GM18508 (cell line): ENCODE results near the gene FAAP100.

Experiments
- ATAC-seq: cut with Tn5 transposase; IDR thresholded peaks from one replicate; pipeline ENCODE4 v1.9.1; 2021; ENCODE audit warnings: moderate number of reproducible peaks; ENCODE audit not compliant: insufficient read depth, unreplicated experiment

FAAP100 gene

DNA sequence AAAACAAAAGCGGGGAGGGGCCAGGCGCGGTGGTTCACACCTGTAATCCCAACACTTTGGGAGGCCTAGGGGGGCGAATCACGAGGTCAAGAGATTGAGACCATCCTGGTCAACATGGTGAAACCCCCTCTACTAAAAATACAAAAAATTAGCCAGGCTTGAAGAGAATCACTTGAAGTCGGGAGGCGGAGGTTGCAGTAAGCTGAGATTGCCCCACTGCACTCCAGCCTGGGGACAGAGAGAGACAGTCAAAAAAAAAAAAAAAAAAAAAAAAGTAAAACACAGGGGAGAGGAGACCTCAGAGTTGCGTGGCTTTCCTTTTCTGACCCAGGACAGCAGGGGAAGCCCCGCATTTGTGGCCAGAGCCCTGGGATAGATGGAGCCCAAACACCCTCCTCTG is 59.4 kb downstream of the FAAP100 start:
- ATAC-seq: no peak

- ATAC-seq: no peak
These were observed 60.0 kb downstream of the FAAP100 start for GRCh38 chr17:81492202-81492601.

GRCh38 chr17:81491761-81492160 is 60.4 kb downstream of the FAAP100 start:
- no peak for ATAC-seq

DNA sequence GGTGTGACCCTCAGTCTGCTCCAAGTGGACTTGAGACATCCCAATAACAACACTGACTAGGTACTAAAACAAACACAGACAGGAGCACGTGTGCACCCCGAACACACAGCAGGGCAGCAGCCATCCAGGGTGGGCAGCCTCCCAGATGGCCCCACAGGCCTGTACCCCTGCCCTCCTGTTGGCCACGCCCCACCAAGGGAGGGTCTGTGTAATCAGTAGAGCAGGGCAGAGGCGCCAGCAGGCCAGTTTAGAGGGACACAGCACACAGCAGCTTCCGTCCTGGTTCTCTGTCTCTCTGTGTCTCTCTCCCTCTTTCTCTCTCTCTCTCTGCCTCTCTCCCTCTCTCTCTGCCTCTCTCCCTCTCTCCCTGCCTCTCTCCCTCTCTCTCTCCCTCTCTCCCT is 61.0 kb downstream of the FAAP100 start:
- ATAC-seq: no peak

- ATAC-seq: no peak
These were observed 61.9 kb downstream of the FAAP100 start for GRCh38 chr17:81489998-81490992.
